ENCODE measurements around the gene TM9SF1. TPM values are rescaled to one million over a fixed set of nuclear protein-coding genes. Genes with fewer than 3 reads are reported as not detected.

Gene TM9SF1
- polyA plus RNA-seq, 4 donors, result 6.9 to 56.1 (median 23.9) TPM

- H3K36me3 ChIP-seq (ENCODE audit: control insufficient read depth in 3 of 3, insufficient read depth in 2 of 3, low read depth in 1 of 3, low read length in 3 of 3), result peaks cover 18 to 99% (median 26%) of the 10 kb centered on the region in 3 donors
- no peaks in the 10 kb centered on the region for H3K27me3 ChIP-seq (ENCODE audit: control insufficient read depth in 3 of 3, insufficient read depth in 3 of 3, low read length in 3 of 3)
- H3K27ac ChIP-seq (ENCODE audit: low read depth in 1 of 3, low read length in 2 of 3), result peak overlapping the region in 2 of 3 donors; percentile 30 to 90
- FAIRE-seq, result no peak
- no peak overlapping the region for H3K4me3 ChIP-seq (ENCODE audit: low read depth in 1 of 3, low read length in 3 of 3)
- H3K9me3 ChIP-seq (ENCODE audit: control insufficient read depth in 2 of 2, insufficient read depth in 1 of 2, low read depth in 1 of 2, low read length in 1 of 2), result no peaks in the 10 kb centered on the region
- H3K4me1 ChIP-seq (ENCODE audit: control insufficient read depth in 3 of 3, insufficient read depth in 2 of 3, low read depth in 1 of 3, low read length in 2 of 3), result peaks cover 0 to 69% (median 0%) of the 10 kb centered on the region in 3 donors
- 55 to 69% (median 67%) methylated on average over 16 to 18 of the region's 18 CpGs for WGBS, 3 donors
- DNase-seq, result peak in 1 of 2 donors; percentile 83
These were observed 15.1 kb downstream of the TM9SF1 start for GRCh38 chr14:24179961-24180796.

DNA sequence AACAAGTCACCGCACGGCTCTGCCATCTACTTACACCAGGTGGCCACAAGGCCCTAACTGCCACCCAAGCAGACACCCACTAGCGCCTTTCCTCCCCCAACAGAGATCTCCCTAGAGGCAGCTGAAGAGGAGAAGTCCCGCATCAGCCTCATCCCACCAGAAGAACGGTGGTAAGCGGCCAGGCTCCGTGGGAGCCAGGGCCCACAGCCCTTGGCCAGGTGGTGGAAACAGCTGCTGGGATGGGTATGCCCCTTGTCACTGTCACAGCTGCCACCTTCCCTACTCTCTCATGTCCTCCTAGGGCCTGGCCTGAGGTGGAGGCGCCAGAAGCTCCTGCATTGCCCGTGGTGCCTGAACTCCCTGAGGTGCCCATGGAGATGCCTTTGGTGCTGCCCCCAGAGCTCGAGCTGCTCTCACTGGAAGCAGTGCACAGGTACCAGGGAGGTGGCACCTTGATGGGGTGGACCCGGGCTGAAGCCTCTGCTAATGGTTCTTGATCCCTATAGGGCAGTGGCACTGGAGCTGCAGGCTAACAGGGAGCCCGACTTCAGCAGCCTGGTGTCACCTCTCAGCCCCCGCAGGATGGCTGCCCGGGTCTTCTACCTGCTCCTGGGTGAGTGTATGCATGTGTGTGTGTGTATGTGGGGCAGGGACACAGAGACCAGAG lies 15.8 kb downstream of the TM9SF1 start:
- FAIRE-seq, result no peak
- WGBS, 3 donors, result 80 to 86% (median 83%) methylated on average over 14 of the region's 14 CpGs
- Histone ChIP-seq H3K9me3 (ENCODE audit: control insufficient read depth in 2 of 2, insufficient read depth in 1 of 2, low read depth in 1 of 2, low read length in 1 of 2) (no peaks in the 10 kb centered on the region), H3K27ac (ENCODE audit: low read depth in 1 of 3, low read length in 2 of 3) (peak overlapping the region in 1 of 3 donors; percentile 90), H3K4me1 (ENCODE audit: control insufficient read depth in 3 of 3, insufficient read depth in 2 of 3, low read depth in 1 of 3, low read length in 2 of 3) (peaks cover 0 to 69% (median 0%) of the 10 kb centered on the region in 3 donors), H3K4me3 (ENCODE audit: low read depth in 1 of 3, low read length in 3 of 3) (no peak overlapping the region), H3K27me3 (ENCODE audit: control insufficient read depth in 3 of 3, insufficient read depth in 3 of 3, low read length in 3 of 3) (no peaks in the 10 kb centered on the region), H3K36me3 (ENCODE audit: control insufficient read depth in 3 of 3, insufficient read depth in 2 of 3, low read depth in 1 of 3, low read length in 3 of 3) (peaks cover 18 to 97% (median 26%) of the 10 kb centered on the region in 3 donors)
- DNase-seq, result no peak

DNA sequence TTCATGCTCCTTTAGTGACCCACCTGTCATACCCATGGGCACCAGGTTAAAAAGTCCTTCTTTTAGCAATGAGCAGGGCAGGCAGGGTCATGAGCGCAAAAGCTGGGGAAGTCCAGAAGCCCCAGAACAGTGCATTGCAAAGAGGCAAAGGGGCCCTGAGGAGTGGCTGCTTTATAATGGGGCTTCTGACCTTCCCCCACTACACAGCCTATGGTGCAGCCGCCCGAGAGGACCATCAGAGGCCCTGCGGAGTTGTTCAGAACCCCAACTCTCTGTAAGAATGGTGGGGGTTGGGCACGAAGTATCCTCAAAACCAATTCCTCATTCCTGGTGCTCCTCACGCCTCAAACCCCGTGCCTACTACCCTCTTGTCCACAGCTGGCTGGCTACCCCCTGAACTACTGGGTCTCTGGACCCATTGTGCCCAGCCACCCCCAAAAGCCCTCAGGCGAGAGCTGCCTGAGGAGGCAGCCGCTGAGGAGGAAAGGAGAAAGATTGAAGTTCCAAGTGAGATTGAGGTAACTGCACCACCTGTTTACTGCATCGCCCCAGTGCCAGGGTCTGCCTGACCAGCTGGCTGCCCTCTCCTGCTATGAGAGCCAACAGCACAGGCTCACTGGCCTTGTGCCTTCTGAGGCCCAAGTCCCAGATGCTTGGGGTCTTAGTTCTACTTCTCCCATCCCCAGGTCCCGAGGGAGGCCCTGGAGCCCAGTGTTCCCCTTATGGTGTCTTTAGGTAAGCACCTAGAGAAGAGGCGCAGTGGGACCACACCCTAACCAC lies 16.7 kb downstream of the TM9SF1 start:
- FAIRE-seq (no peak), DNase-seq (no peak)
- Histone ChIP-seq H3K4me3 (ENCODE audit: low read depth in 1 of 3, low read length in 3 of 3) (no peak overlapping the region), H3K4me1 (ENCODE audit: control insufficient read depth in 3 of 3, insufficient read depth in 2 of 3, low read depth in 1 of 3, low read length in 2 of 3) (peaks cover 0 to 68% (median 0%) of the 10 kb centered on the region in 3 donors), H3K9me3 (ENCODE audit: control insufficient read depth in 2 of 2, insufficient read depth in 1 of 2, low read depth in 1 of 2, low read length in 1 of 2) (no peaks in the 10 kb centered on the region), H3K27ac (ENCODE audit: low read depth in 1 of 3, low read length in 2 of 3) (peak overlapping the region in 1 of 3 donors; percentile 90), H3K36me3 (ENCODE audit: control insufficient read depth in 3 of 3, insufficient read depth in 2 of 3, low read depth in 1 of 3, low read length in 3 of 3) (peaks cover 18 to 97% (median 23%) of the 10 kb centered on the region in 3 donors), H3K27me3 (ENCODE audit: control insufficient read depth in 3 of 3, insufficient read depth in 3 of 3, low read length in 3 of 3) (no peaks in the 10 kb centered on the region)
- 94 to 96% (median 94%) methylated on average over 12 of the region's 12 CpGs for WGBS, 3 donors

DNA sequence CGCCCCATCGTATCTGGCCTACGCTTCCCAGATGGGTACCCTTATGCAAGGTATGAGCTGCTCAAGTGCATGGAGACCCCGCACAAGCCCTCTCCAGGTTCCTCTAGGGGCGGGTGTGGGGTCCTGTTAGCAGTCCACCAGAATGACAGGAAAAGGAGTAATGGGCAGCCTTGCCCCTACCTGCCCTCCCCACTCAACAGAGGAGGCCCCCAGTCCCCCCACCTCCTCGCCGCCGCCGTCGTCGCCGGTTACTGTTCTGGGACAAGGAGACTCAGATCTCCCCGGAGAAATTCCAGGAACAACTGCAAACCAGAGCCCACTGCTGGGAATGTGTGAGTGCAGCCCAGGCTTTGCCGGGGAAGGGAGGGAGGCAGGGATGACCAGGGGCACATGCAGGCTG lies 17.4 kb downstream of the TM9SF1 start:
- FAIRE-seq (no peak), DNase-seq (no peak)
- Histone ChIP-seq H3K4me1 (ENCODE audit: control insufficient read depth in 3 of 3, insufficient read depth in 2 of 3, low read depth in 1 of 3, low read length in 2 of 3) (peaks cover 0 to 74% (median 0%) of the 10 kb centered on the region in 3 donors), H3K9me3 (ENCODE audit: control insufficient read depth in 2 of 2, insufficient read depth in 1 of 2, low read depth in 1 of 2, low read length in 1 of 2) (no peaks in the 10 kb centered on the region), H3K4me3 (ENCODE audit: low read depth in 1 of 3, low read length in 3 of 3) (no peak overlapping the region), H3K27me3 (ENCODE audit: control insufficient read depth in 3 of 3, insufficient read depth in 3 of 3, low read length in 3 of 3) (no peaks in the 10 kb centered on the region), H3K27ac (ENCODE audit: low read depth in 1 of 3, low read length in 2 of 3) (no peak overlapping the region), H3K36me3 (ENCODE audit: control insufficient read depth in 3 of 3, insufficient read depth in 2 of 3, low read depth in 1 of 3, low read length in 3 of 3) (peaks cover 20 to 97% (median 20%) of the 10 kb centered on the region in 3 donors)
- 93 to 98% (median 94%) methylated on average over 14 of the region's 14 CpGs for WGBS, 3 donors

DNA sequence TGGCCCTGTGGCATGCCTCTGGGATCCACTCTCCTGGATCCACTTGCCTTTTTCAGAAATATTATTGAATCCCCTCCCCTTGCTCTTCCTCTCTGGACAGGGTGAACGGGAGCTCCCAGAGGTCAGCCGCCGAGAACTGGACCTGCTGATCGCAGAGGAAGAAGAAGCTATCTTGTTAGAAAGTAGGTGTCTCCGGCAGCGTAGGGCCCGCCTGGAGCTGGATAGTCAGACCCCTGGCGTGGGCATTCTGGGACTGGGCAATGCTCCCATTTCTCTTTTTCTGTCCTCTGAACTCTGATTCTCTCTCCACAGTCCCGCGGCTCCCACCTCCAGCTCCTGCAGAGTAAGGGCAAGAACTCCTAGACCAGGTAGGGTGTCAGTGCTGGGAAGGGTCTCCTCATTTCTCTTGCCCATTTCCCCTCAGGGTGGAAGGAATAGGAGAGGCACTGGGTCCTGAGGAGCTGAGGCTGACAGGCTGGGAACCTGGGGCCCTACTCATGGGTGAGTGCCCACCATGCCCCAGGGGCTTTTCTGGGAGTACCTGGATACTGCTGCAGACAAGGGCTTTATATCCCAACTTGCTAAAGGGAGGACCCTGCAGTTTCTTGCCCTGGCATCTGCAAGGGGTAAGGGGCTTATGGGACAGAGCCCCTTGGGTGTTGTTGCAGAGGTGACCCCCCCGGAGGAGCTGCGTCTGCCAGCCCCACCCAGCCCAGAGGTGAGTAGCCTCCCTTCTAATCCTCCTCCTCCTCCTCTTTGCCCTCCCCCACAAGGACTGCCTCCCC lies 18.0 kb downstream of the TM9SF1 start:
- 81 to 95% (median 92%) methylated on average over 12 of the region's 12 CpGs for WGBS, 3 donors
- Histone ChIP-seq H3K27ac (ENCODE audit: low read depth in 1 of 3, low read length in 2 of 3) (peak overlapping the region in 1 of 3 donors; percentile 35), H3K4me1 (ENCODE audit: control insufficient read depth in 3 of 3, insufficient read depth in 2 of 3, low read depth in 1 of 3, low read length in 2 of 3) (peaks cover 0 to 74% (median 0%) of the 10 kb centered on the region in 3 donors), H3K4me3 (ENCODE audit: low read depth in 1 of 3, low read length in 3 of 3) (no peak overlapping the region), H3K27me3 (ENCODE audit: control insufficient read depth in 3 of 3, insufficient read depth in 3 of 3, low read length in 3 of 3) (no peaks in the 10 kb centered on the region), H3K36me3 (ENCODE audit: control insufficient read depth in 3 of 3, insufficient read depth in 2 of 3, low read depth in 1 of 3, low read length in 3 of 3) (peaks cover 18 to 94% (median 20%) of the 10 kb centered on the region in 3 donors), H3K9me3 (ENCODE audit: control insufficient read depth in 2 of 2, insufficient read depth in 1 of 2, low read depth in 1 of 2, low read length in 1 of 2) (no peaks in the 10 kb centered on the region)
- DNase-seq (no peak), FAIRE-seq (no peak)

DNA sequence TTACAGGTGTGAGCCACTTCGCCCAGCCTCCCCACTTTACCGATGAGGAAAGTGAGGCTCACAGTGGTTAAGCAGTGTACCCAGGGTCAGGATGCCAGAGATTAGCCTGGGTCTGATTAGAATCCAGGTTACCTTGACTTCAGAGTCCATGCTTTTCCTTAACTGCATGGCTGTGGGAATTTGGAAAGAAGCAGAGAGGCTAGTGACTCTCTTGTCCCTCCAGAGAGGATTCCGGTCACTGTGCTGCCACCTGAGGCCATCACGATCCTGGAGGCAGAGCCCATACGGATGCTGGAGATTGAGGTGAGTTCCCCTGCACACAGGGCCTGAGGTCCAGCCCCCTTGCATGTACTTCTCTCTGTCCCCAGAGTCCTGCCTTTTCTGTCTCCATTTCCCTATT lies 18.6 kb downstream of the TM9SF1 start:
- Histone ChIP-seq H3K36me3 (ENCODE audit: control insufficient read depth in 3 of 3, insufficient read depth in 2 of 3, low read depth in 1 of 3, low read length in 3 of 3) (peaks cover 18 to 88% (median 20%) of the 10 kb centered on the region in 3 donors), H3K9me3 (ENCODE audit: control insufficient read depth in 2 of 2, insufficient read depth in 1 of 2, low read depth in 1 of 2, low read length in 1 of 2) (no peaks in the 10 kb centered on the region), H3K27me3 (ENCODE audit: control insufficient read depth in 3 of 3, insufficient read depth in 3 of 3, low read length in 3 of 3) (no peaks in the 10 kb centered on the region), H3K4me1 (ENCODE audit: control insufficient read depth in 3 of 3, insufficient read depth in 2 of 3, low read depth in 1 of 3, low read length in 2 of 3) (peaks cover 0 to 68% (median 0%) of the 10 kb centered on the region in 3 donors), H3K27ac (ENCODE audit: low read depth in 1 of 3, low read length in 2 of 3) (peak overlapping the region in 1 of 3 donors; percentile 35), H3K4me3 (ENCODE audit: low read depth in 1 of 3, low read length in 3 of 3) (no peak overlapping the region)
- DNase-seq (no peak), FAIRE-seq (no peak)
- WGBS, 3 donors, result 96 to 99% (median 96%) methylated on average over 5 of the region's 5 CpGs

DNA sequence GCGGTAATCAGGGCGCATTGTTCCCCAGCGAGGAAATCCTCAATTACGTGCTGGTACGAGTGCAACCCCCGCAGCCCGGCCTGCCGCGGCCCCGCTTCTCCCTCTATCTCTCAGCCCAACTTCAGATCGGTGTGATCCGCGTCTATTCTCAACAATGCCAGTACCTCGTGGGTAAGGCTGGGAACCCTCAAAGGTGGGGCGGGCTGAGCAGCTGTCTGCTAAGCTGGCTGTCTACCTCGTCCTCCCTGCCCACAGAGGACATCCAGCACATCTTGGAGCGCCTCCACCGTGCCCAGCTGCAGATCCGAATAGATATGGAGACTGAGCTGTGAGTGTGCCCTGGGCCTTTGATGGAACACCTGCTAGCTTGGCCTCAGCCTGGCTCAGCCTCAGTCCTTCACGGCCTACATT lies 22.4 kb downstream of the TM9SF1 start:
- FAIRE-seq (no peak), DNase-seq (no peak)
- Histone ChIP-seq H3K4me1 (ENCODE audit: control insufficient read depth in 3 of 3, insufficient read depth in 2 of 3, low read depth in 1 of 3, low read length in 2 of 3) (peaks cover 0 to 41% (median 0%) of the 10 kb centered on the region in 3 donors), H3K27ac (ENCODE audit: low read depth in 1 of 3, low read length in 2 of 3) (peak overlapping the region in 1 of 3 donors; percentile 78), H3K4me3 (ENCODE audit: low read depth in 1 of 3, low read length in 3 of 3) (peak overlapping the region in 1 of 3 donors; percentile 71), H3K27me3 (ENCODE audit: control insufficient read depth in 3 of 3, insufficient read depth in 3 of 3, low read length in 3 of 3) (no peaks in the 10 kb centered on the region), H3K9me3 (ENCODE audit: control insufficient read depth in 2 of 2, insufficient read depth in 1 of 2, low read depth in 1 of 2, low read length in 1 of 2) (no peaks in the 10 kb centered on the region), H3K36me3 (ENCODE audit: control insufficient read depth in 3 of 3, insufficient read depth in 2 of 3, low read depth in 1 of 3, low read length in 3 of 3) (peaks cover 11 to 60% (median 15%) of the 10 kb centered on the region in 3 donors)
- 65 to 78% (median 74%) methylated on average over 19 to 20 of the region's 20 CpGs for WGBS, 3 donors
